ENCODE results near the gene RIMBP3C. TPM values are rescaled to one million over a fixed set of nuclear protein-coding genes. Genes with fewer than 3 reads are reported as not detected.
"Not testable (repeated sequence)": the region's sequence is repeated elsewhere in the genome, so short reads cannot be mapped to it uniquely, and the experiment has no call there.

Gene RIMBP3C
- total RNA-seq, 2 donors from 2014 or later = 0.14 TPM; not detected in 1

DNA sequence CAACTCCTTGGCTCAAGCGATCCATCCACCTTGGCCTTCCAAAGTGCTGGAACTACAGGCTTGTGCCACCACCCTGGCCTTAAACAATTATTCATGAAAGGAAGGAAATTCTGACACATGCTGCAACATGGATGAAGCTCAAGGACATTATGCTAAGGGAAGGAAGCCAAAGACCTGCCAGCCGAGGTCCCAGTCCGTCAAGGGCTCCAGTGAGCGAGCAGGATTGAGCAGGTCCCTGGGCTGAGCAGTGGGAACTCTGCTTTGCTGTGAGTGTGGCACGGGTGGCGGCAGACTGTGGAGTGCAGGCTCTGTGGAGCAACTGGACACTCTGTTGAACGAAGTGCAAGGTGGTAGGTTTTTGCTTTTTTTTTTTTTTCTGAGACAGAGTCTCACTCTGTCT lies 11.4 kb downstream of the RIMBP3C start:
- DNase-seq (ENCODE audit: low spot score); intact Hi-C loops (cut with DNase I): not testable (repeated sequence)

DNA sequence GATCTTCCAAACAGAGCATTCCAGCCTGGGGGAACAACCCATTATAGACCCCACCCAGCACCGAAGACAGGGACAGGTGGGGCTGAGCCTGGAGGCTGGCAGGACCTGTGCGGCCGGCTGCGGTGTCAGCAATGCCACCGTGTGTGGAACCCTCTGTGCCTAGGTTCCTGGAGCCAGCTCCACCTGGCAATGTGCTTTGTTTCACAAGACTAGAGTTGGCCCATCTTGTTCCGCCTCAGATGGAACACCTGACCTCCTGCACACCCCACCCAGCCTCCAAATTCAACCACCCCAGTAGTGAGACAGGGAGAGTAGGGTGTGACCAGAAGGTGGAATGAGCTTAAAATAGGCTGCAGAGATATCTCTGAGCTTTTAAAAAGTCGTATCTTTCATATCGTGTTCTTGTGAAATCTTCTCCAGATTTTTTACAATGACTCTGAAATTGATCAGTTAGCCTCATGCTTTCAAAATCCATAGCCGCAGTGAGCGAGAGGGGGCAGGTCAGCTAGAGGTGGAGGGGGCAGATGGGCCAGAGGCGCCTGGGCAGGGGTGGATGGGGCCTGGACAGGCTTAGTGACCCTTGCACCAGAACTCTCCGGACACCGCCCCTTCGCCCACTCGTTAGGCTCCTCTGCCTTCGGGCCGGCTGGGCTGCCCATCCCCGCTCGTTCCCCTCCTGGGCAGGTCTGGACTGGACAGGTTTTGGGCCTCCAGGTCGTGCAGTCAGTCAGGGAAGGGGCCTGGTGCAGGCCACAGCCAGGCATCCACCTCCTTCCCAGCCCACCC lies 18.2 kb downstream of the RIMBP3C start:
- DNase-seq (ENCODE audit: low spot score); intact Hi-C loops (cut with DNase I): not testable (repeated sequence)

DNA sequence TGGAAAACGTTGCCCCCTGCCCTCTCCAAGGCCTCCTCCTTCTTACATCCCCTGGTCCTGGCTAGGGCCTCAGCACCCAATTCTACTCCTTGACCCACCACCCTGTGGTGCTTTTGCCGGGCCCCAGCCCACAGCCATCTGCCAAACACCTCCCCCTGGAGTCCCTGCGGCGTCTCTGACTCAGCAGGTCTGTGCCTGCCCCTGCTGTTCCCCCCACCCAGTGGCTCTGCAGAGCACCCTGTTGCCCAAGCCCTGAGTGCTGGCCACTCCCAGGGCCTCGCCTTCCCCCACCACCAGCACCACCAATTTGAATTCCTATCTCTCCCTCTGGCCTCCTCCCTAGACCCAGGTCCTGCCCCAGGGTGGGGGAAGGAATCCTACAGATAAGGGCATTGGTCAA lies 19.7 kb downstream of the RIMBP3C start:
- intact Hi-C loops (cut with DNase I) = not testable (repeated sequence)

DNA sequence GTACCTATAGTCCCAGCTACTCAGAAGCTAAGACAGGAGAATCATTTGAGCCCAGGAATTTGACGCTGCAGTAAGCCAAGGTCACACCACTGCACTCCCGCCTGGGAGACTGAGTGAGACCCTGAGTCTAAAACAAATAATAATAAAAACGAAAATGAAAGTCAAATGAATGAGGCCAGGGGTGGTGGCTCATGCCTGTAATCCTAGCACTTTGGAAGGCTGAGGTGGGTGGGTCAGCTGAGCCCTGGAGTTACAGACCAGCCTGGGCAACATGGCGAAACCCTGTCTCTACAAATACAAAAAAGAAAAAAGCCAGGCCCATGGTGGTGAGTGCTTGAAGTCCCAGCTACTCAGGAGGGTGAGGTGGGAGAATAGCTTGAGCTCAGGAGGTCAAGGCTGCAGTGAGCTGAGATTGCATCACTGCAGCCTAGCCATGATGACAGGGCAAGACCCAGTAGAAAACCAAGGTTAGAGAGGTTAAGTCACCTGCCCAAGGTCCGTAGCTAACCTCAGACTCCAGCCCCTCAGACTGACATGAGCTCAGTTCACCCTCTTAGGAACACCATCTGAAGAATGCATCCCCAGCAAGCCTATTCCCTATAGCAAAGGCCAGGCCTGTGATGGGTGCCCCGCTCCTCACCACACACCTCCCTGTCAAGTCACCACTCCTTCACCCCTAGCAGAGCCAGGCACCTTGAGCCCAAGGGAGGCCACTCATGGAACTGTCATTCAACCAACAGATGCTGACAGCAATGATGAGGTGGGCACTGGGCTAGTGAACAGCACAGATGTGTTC lies 24.4 kb downstream of the RIMBP3C start:
- DNase-seq (ENCODE audit: low spot score); intact Hi-C loops (cut with DNase I): not testable (repeated sequence)

More for the DNA sequence above, 19.7 kb downstream of the RIMBP3C start:
- DNase-seq (ENCODE audit: low spot score) = not testable (repeated sequence)

DNA sequence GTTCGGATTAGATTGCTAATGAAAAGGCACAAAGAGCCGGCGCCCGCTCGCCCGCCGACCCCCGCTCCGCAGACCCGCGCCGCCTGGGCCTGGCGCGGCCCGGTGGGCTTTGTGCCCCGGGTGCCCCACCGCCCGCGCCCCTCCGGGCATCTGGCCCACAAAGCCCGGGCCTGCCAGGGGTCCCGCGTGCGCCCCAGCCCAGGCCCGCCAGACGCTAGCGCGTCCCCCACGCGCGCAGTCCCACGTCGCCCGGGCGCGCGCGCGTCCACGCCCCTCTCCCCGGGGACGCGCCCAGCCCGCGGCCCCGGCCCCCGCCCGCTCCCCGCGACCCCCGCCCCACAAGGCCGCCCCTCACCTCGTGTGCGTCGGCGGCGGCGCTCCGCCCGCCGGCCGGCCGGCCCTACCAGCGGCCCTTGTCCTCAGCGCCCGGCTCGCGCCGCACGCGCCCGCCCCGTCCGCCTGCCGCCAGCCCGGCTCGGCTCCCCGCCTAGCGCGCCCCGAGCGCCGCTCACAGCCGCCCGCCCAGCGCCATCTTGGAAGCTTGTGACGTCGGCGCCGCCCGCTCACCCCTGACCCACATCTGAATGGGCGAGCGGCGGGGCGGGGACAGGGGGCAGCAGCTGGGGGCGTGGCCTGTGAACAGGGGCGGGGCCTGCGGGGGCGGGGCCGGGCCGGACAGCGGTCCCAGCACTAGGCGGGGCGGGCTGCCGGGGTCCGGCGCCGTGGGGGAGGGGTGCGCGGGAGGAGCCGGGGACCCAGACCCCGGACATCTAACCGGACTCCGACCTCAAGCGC lies 34.1 kb downstream of the RIMBP3C start:
- DNase-seq (ENCODE audit: low spot score); intact Hi-C loops (cut with DNase I): not testable (repeated sequence)

DNA sequence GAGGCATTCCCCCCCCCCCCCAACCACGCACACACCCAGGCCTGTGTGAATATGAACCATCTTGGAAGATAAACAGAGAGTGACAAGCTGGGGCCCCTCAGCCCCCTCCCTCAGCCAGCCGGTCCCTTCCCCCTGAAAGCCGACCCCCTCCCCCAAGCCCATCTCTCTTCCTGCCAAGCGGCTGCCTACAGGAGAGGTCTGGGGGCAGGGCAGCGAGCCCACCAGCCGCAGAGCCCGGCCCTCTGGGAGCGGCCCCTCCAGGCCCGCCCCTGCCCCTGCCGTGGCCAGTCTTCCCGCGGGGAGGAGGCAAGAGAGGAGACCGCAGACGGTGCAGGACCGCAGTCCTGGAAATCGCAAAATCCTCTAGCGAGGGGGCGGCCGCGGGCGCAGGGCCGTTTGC lies 34.7 kb downstream of the RIMBP3C start:
- intact Hi-C loops (cut with DNase I); DNase-seq (ENCODE audit: low spot score): not testable (repeated sequence)

DNA sequence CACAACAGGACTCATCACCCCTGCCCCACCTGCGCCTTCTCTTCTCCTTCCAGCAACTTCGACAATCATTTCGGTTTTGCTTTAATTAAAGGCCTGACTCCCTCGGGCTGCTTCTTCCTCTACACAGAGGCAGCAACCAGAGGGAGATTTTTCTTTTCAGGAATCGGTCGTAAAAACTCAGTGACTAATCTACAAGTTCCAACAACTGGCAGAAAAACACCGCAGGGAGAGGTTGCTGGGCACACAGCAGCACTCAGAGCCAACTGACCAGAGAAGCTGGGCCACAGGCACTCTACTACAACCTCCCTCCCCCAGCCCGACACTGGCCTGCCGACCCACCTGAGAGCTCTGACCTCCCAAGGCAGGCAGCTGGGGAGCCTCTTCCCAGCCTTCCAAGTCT lies 36.0 kb downstream of the RIMBP3C start:
- DNase-seq (ENCODE audit: low spot score); intact Hi-C loops (cut with DNase I): not testable (repeated sequence)

DNA sequence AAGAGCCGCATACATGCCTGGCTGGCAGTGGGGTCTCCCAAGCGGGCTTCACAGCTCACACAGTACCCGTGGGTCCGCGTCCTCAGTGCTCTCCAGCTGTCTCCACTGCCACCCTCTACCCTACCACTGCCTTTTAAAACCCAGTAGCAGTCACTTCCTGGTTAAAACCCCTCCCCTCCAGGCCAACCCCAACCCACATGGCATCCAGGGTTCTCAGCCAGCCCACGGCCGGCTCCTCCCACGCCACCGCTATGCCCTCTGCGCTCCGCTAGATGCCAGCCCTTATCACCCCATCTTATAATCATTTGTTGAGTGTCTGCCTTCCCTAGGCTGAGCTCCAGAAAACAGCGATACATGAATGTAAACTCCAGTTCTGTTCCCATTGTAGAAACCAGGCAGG lies 37.1 kb downstream of the RIMBP3C start:
- intact Hi-C loops (cut with DNase I); DNase-seq (ENCODE audit: low spot score): not testable (repeated sequence)

DNA sequence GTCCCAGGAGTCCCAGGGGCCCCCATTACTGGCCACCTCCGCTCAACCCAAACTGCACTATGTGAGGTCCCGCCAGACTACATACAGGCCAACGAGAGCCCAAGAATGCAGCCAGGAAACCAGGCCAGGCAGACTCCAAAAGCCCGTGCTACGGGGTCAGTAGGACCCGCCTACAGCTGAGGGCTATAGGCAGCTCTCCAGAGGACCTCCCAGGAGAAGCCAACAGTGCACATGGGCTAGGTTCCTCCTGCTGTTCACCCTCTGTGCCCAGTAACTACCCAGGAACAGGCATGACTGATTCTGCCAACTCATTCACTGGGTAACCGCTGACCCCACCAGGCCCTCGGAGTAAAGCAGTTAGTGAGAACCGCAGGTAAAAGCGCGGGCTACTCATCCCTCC lies 39.2 kb downstream of the RIMBP3C start:
- DNase-seq (ENCODE audit: low spot score); intact Hi-C loops (cut with DNase I): not testable (repeated sequence)

DNA sequence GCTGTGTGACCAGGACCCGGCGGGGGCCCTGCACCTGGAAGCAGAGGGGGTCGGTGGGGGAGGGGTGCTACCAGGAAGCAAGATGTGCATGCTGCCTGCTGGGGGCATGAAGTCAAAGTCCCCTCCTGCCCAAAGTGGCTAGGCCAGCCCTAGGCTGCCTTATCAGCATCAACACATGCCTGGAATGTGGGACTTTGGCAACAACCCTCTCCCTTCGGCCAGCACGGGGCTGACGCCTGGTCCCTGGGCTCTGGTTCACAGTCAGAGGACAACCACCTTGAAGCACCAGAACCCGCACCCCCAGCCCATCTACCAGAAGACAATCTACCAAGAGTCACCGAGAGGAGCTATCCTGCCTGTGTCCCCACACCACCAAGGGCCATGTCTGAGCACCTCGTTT lies 40.9 kb downstream of the RIMBP3C start:
- DNase-seq (ENCODE audit: low spot score); intact Hi-C loops (cut with DNase I): not testable (repeated sequence)

DNA sequence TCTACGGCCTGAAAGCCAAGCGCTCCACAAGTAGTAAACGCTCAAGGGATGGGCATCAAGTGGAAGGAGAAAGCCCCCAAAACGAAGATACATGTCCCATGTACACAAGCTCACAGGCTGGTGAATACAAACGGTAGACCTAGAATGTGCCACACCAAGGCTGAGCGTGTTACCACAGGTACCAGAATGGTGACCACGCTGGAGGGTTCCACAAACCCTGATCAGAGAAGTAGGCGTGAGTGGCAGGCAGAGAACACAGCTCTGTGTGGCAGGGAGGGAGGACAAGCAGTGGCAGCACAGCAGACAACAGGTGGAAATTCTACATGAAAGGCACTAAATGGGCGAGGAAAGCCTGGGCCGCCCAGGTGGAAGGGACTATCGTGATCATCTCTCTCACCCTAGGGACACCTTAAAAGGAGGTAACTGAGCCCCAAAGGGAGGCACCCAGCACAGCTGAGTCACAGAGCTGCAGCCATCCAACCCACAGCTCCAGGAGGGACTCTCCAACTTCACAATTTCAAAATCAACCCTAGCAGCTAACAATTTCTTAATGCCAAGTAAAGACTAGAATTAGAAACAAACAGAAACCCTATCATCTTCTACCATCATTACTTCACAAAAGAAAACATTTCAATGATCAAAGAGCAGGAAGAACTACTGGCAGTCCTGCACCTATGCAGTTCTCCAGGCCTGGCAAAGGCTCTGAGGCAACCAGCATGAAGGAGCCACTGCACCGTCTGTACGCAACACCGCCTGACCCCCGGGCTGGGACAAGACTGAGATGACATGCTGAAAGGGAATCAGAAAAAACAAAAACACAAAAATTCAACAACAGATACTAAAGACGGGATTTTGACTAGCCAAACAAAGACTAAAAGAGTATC lies 51.4 kb downstream of the RIMBP3C start:
- DNase-seq (ENCODE audit: low spot score); intact Hi-C loops (cut with DNase I): not testable (repeated sequence)

DNA sequence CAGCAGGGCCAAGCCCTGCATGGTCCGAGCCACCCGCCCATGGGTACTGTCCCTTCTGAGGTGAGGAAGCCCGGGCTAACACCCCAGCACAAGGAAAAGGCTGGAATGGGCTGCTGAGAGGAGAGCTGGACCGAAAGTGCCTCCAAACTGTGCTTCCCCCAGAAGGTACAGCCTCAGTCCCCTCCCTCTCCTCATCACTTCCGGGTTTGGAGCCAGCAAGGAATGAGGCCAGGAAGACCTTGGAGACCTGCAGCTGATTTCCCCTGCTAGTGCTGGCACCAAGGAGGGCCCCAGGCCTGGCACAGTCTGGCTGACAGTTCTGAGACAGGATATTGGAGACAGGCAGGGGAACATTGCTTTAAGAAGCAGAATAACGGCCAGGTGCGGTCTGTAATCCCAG lies 52.8 kb downstream of the RIMBP3C start:
- intact Hi-C loops (cut with DNase I); DNase-seq (ENCODE audit: low spot score): not testable (repeated sequence)

DNA sequence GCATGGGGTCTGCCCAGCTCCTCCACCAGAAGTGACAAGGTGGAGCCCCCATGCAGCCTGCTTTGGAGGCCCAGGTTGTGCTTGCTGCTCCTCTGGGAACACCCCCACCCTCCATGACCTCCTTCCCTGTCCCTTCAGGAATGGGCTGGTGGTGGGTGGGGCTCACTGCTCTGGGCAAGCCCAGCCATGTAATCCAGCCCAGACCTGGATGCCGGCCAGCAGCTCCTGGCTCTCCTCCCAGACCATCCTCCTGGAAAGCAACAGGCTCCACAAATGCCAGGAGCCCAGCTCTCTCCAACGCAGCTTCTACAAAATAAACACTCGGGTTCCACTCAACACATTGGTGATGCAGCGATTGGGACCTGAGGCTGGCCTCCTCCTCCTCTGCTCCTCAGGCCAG lies 53.3 kb downstream of the RIMBP3C start:
- intact Hi-C loops (cut with DNase I); DNase-seq (ENCODE audit: low spot score): not testable (repeated sequence)

Other genes starting within 250 kb of the RIMBP3C start
- gene RIMBP3B, start 167.7 kb downstream of the RIMBP3C start, total RNA-seq = under 1 TPM; 0.19 to 0.42 TPM
- 1 to 10 TPM; 3.3 to 3.8 TPM for gene HIC2, start 134.1 kb downstream of the RIMBP3C start, total RNA-seq
- under 1 TPM; 0.51 to 0.81 TPM for gene TMEM191C, start 84.1 kb downstream of the RIMBP3C start, total RNA-seq
- 10 to 100 TPM; 36.2 to 36.8 TPM for gene UBE2L3, start 16.3 kb upstream of the RIMBP3C start, total RNA-seq
- gene YDJC, start 78.6 kb upstream of the RIMBP3C start, total RNA-seq = 1 to 10 TPM; 7.1 to 8.5 TPM
- gene CCDC116, start 81.3 kb upstream of the RIMBP3C start, total RNA-seq = under 1 TPM; 0.23 to 0.38 TPM
- gene SDF2L1, start 90.8 kb upstream of the RIMBP3C start, total RNA-seq = 10 to 100 TPM; 27.8 to 33.1 TPM
- 10 to 100 TPM; 28.9 to 29.5 TPM for gene PPIL2, start 114.6 kb upstream of the RIMBP3C start, total RNA-seq
- gene YPEL1, start 184.3 kb upstream of the RIMBP3C start, total RNA-seq = 1 to 10 TPM; 1.2 to 1.8 TPM

Data from posterior vena cava (tissue), 2 donors.